ENCODE results near the gene RPS16. TPM values are rescaled to one million over a fixed set of nuclear protein-coding genes. Genes with fewer than 3 reads are reported as not detected.

Gene RPS16
- total RNA-seq, 1 donor from 2014 or later = 1,586 TPM

DNA sequence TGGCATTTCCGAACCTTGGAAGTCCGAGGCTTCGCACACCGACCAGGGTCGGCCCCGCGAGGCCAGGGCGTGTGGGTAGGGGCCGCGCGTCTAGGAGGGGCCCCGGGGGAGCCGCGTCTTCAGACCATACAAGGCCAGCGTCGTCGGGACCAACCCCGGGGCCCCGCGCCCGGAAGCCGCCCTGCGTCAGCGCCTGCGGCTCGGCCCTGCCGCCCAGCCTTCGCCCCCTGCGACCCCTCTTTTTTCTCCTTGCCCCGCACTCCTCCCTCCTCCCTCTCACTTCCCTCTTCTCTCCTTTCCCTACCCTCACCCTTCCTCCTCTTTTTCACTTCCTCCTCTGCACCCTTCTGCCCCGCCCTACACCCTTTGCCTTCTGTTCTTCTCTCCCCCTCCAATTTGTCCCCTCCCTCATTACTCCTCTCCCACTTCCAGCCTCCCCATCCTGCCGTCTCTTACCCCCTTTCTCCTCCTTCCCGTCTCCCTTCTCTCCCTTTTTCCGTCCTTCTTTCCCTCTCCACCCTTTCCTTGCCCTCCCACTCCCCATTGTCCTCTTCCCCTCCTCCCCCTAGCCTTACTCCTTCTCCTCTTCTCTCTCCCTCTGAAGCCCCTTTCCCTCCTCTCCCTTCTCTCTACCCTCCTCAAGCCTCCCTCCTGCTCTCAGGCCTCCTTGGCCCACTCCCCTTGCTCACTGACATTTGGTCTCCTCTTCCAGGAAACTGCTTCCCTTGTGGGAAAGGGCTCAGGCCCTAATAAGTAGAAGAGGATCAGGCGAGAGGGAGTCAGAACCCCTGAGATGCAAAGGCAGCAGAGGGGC is 25.5 kb downstream of the RPS16 start:
- ATAC-seq (peak; percentile 23 to 36), DNase-seq (peak; percentile 90)
- Histone ChIP-seq H3K4me3 (peak overlapping the region; percentile 97), H3K4me1 (peaks cover 39% of the 10 kb centered on the region), H3K9me3 (no peaks in the 10 kb centered on the region), H3K27ac (peak overlapping the region; percentile 100), H3K36me3 (peaks cover 16% of the 10 kb centered on the region), H3K27me3 (ENCODE audit: low read depth) (no peaks in the 10 kb centered on the region)
- TF ChIP-seq, protein P1, sequence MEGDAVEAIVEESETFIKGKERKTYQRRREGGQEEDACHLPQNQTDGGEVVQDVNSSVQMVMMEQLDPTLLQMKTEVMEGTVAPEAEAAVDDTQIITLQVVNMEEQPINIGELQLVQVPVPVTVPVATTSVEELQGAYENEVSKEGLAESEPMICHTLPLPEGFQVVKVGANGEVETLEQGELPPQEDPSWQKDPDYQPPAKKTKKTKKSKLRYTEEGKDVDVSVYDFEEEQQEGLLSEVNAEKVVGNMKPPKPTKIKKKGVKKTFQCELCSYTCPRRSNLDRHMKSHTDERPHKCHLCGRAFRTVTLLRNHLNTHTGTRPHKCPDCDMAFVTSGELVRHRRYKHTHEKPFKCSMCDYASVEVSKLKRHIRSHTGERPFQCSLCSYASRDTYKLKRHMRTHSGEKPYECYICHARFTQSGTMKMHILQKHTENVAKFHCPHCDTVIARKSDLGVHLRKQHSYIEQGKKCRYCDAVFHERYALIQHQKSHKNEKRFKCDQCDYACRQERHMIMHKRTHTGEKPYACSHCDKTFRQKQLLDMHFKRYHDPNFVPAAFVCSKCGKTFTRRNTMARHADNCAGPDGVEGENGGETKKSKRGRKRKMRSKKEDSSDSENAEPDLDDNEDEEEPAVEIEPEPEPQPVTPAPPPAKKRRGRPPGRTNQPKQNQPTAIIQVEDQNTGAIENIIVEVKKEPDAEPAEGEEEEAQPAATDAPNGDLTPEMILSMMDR (IDR thresholded peaks at IDR 0.05) = no peak
- intact Hi-C loops (cut with DNase I) = no loop called here

DNA sequence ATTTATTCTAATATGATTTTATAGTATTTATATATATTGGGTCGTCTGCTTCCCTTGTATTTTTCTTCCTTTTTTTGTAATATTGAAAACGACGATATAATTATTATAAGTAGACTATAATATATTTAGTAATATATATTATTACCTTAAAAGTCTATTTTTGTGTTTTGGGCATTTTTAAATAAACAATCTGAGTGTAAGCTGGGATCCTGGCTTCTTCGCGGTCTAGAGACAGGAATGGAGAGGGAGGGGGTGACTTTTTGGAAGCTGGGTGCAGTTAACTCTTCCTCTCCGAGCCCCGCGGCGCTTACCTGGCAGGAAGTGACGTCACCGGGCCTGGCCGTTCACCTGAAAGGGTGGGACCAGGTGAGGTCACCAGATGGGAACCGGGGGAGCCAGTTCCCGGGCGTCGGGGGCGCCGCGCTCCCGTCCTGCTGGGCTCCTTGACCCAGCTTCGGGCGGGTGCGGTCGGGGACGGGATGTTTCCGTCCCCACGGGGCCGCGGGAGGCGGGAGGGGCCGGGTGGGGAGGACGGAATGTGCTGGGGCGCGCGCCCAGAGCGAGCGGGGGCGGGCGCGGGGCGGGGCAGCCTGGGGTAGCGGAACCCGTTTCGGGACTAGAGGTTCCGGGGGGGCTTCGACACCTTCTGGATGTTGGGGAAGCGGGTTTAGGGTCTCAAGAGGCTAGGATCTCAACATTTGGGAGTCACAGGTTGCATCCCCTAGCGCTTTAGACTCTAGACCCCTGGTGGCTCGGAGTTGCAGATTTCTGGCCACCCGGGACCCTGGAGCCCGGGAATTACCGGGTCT is 26.3 kb downstream of the RPS16 start:
- H3K9me3 ChIP-seq = no peaks in the 10 kb centered on the region
- peak overlapping the region; percentile 100 for H3K27ac ChIP-seq
- peaks cover 16% of the 10 kb centered on the region for H3K36me3 ChIP-seq
- no peaks in the 10 kb centered on the region for H3K27me3 ChIP-seq (ENCODE audit: low read depth)
- H3K4me1 ChIP-seq = peaks cover 39% of the 10 kb centered on the region
- intact Hi-C loops (cut with DNase I) = no loop called here
- ATAC-seq (peak; percentile 21 to 46), DNase-seq (peak; percentile 96)
- TF ChIP-seq, protein P1 (IDR thresholded peaks at IDR 0.05) = no peak
- H3K4me3 ChIP-seq = peak overlapping the region; percentile 97

DNA sequence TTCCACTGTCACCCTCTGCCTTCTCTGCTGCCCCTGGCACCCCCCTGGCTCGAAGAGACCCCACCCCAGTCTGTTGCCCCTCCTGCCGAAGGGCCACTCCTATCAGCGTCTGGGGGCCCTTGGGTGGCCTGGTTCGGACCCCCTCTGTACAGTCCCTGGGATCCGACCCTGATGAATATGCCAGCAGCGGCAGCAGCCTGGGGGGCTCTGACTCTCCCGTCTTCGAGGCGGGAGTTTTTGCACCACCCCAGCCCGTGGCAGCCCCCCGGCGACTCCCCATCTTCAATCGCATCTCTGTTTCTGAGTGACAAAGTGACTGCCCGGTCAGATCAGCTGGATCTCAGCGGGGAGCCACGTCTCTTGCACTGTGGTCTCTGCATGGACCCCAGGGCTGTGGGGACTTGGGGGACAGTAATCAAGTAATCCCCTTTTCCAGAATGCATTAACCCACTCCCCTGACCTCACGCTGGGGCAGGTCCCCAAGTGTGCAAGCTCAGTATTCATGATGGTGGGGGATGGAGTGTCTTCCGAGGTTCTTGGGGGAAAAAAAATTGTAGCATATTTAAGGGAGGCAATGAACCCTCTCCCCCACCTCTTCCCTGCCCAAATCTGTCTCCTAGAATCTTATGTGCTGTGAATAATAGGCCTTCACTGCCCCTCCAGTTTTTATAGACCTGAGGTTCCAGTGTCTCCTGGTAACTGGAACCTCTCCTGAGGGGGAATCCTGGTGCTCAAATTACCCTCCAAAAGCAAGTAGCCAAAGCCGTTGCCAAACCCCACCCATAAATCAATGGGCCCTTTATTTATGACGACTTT is 27.1 kb downstream of the RPS16 start:
- DNase-seq (no peak), ATAC-seq (no peak)
- Histone ChIP-seq H3K4me1 (peaks cover 36% of the 10 kb centered on the region), H3K27ac (peak overlapping the region; percentile 100), H3K27me3 (ENCODE audit: low read depth) (no peaks in the 10 kb centered on the region), H3K36me3 (peaks cover 16% of the 10 kb centered on the region), H3K9me3 (no peaks in the 10 kb centered on the region), H3K4me3 (peak overlapping the region; percentile 97)
- TF ChIP-seq, protein P1 (IDR thresholded peaks at IDR 0.05) = no peak
- intact Hi-C loops (cut with DNase I) = no loop called here

- TF ChIP-seq, protein P1 (IDR thresholded peaks at IDR 0.05) = no peak
- peak in 1 of 2 donors; percentile 0 for ATAC-seq
Observed at GRCh38 chr19:39407660-39408391, 27.9 kb downstream of the RPS16 start.

GRCh38 chr19:39407410-39407659 is 28.4 kb downstream of the RPS16 start:
- Histone ChIP-seq H3K4me1 (peaks cover 39% of the 10 kb centered on the region), H3K4me3 (peak overlapping the region; percentile 97), H3K36me3 (peaks cover 16% of the 10 kb centered on the region), H3K27ac (peak overlapping the region; percentile 100), H3K27me3 (ENCODE audit: low read depth) (no peaks in the 10 kb centered on the region), H3K9me3 (no peaks in the 10 kb centered on the region)
- TF ChIP-seq, protein P1 (IDR thresholded peaks at IDR 0.05) = no peak
- intact Hi-C loops (cut with DNase I) = no loop called here
- no peak for DNase-seq
- ATAC-seq = no peak

More at GRCh38 chr19:39407660-39408391, 27.9 kb downstream of the RPS16 start:
- H3K27ac ChIP-seq = peak overlapping the region; percentile 100
- H3K36me3 ChIP-seq = peaks cover 16% of the 10 kb centered on the region
- no peaks in the 10 kb centered on the region for H3K27me3 ChIP-seq (ENCODE audit: low read depth)
- H3K4me1 ChIP-seq = peaks cover 35% of the 10 kb centered on the region
- H3K9me3 ChIP-seq = no peaks in the 10 kb centered on the region
- intact Hi-C loops (cut with DNase I) = no loop called here
- H3K4me3 ChIP-seq = peak overlapping the region; percentile 97
- DNase-seq = peak; percentile 83
